IMR-90 (cell line): ENCODE measurements around the gene TMEM209. TPM values are rescaled to one million over a fixed set of nuclear protein-coding genes. Genes with fewer than 3 reads are reported as not detected.

Source experiments
- ATAC-seq: fragments of 200-7000 bp; cut with Tn5 transposase; 2 replicates; pipeline ENCODE4 v1.9.1; 2020; ENCODE audit warnings: low read depth, mild to moderate bottlenecking, moderate library complexity
- BruUV-seq: library from RNA; stranded (reverse); fragments of 400-500 nt; replicated peaks from 2 replicates; lab custom pipeline; 2021; lab: Mats Ljungman, UMichigan
- CTCF ChIA-PET: fragments of 300-600 bp; formaldehyde crosslinking; extraction: SDS; loops from one replicate; lab custom pipeline; 2021; ENCODE audit warnings: antibody characterized with exemption; lab: Yijun Ruan, JAX
- POLR2A ChIA-PET: fragments of 300-600 bp; sonication (Branson Sonifier 250); formaldehyde crosslinking; loops from one replicate; lab custom pipeline; 2022; ENCODE audit warnings: antibody characterized with exemption; ENCODE audit not compliant: unreplicated experiment; lab: Charles Lee
- DNase-seq: peaks from one replicate; pipeline ENCODE4 v3.0.0; 2013
- H2AFZ ChIP-seq: replicated peaks from 2 replicates; pipeline ENCODE3; 2013; ENCODE audit warnings: low read length, mild to moderate bottlenecking; ENCODE audit not compliant: poor library complexity
- H2AK5ac ChIP-seq: 2 replicates; pipeline ENCODE4 v1.6.1; 2013; ENCODE audit warnings: low read depth, low read length, inconsistent platforms
- H2AK9ac ChIP-seq: replicated peaks from 2 replicates; pipeline ENCODE3; 2013; ENCODE audit warnings: mild to moderate bottlenecking, low read depth, low read length, moderate library complexity; ENCODE audit not compliant: poor library complexity
- H2BK120ac ChIP-seq: 2 replicates; pipeline ENCODE4 v1.6.1; 2013; ENCODE audit warnings: low read depth, low read length, inconsistent platforms
- H2BK15ac ChIP-seq: 3 replicates; pipeline ENCODE4 v1.6.1; 2013; ENCODE audit warnings: low read depth, low read length, inconsistent platforms
- H2BK20ac ChIP-seq: 2 replicates; pipeline ENCODE4 v1.6.1; 2013; ENCODE audit warnings: low read depth, mild to moderate bottlenecking, inconsistent platforms, low read length, moderate library complexity
- H2BK5ac ChIP-seq: 2 replicates; pipeline ENCODE4 v1.6.1; 2013; ENCODE audit warnings: mild to moderate bottlenecking, low read depth, low read length, inconsistent platforms; ENCODE audit not compliant: poor library complexity, severe bottlenecking
- H3K14ac ChIP-seq: replicated peaks from 2 replicates; pipeline ENCODE4 v1.6.1; 2013; ENCODE audit warnings: low read depth, low read length, inconsistent platforms
- H3K18ac ChIP-seq: 2 replicates; pipeline ENCODE4 v1.6.1; 2013; ENCODE audit warnings: low read depth, low read length, control low read depth
- H3K23ac ChIP-seq: 2 replicates; pipeline ENCODE4 v1.6.1; 2013; ENCODE audit warnings: low read depth, low read length, inconsistent platforms
- H3K27ac ChIP-seq: 2 replicates; pipeline ENCODE4 v1.5.1; 2013; ENCODE audit warnings: mild to moderate bottlenecking, control low read depth, low read length; ENCODE audit not compliant: insufficient read depth
- H3K27me3 ChIP-seq: 2 replicates; pipeline ENCODE4 v1.6.1; 2013; ENCODE audit warnings: low read length; ENCODE audit not compliant: control insufficient read depth, insufficient read depth
- H3K36me3 ChIP-seq: 2 replicates; pipeline ENCODE4 v1.6.1; 2013; ENCODE audit warnings: low read length, mixed read lengths; ENCODE audit not compliant: control insufficient read depth, insufficient read depth
- H3K4ac ChIP-seq: 2 replicates; pipeline ENCODE4 v1.6.1; 2013; ENCODE audit warnings: low read depth, low read length, inconsistent platforms
- H3K4me1 ChIP-seq: 2 replicates; pipeline ENCODE4 v1.6.1; 2013; ENCODE audit warnings: low read length, mixed read lengths; ENCODE audit not compliant: control insufficient read depth, insufficient read depth
- H3K4me2 ChIP-seq: 2 replicates; pipeline ENCODE4 v1.6.1; 2013; ENCODE audit warnings: low read depth, mild to moderate bottlenecking, control low read depth, low read length, moderate library complexity
- H3K4me3 ChIP-seq: 2 replicates; pipeline ENCODE4 v1.5.1; 2013; ENCODE audit warnings: low read depth, mild to moderate bottlenecking, control low read depth, low read length, moderate library complexity; ENCODE audit not compliant: insufficient read depth
- H3K56ac ChIP-seq: 2 replicates; pipeline ENCODE4 v1.6.1; 2013; ENCODE audit warnings: low read length, inconsistent platforms; ENCODE audit not compliant: insufficient read depth; ENCODE audit errors: extremely low read depth
- H3K79me1 ChIP-seq, 2 experiments: 2 replicates each; pipeline ENCODE4 v1.6.1; 2013; ENCODE audit warnings: low read length in 2 of 2, inconsistent platforms in 1 of 2, low read depth in 1 of 2
- H3K9ac ChIP-seq: 2 replicates; pipeline ENCODE4 v1.6.1; 2013; ENCODE audit warnings: low read depth, low read length, control low read depth
- H3K9me1 ChIP-seq: 2 replicates; pipeline ENCODE4 v1.6.1; 2013; ENCODE audit warnings: low read length, inconsistent platforms; ENCODE audit not compliant: insufficient read depth
- H3K9me3 ChIP-seq: 2 replicates; pipeline ENCODE4 v1.6.1; 2013; ENCODE audit warnings: low read length; ENCODE audit not compliant: control insufficient read depth, insufficient read depth
- H4K20me1 ChIP-seq: 2 replicates; pipeline ENCODE4 v1.6.1; 2013; ENCODE audit warnings: low read length, inconsistent platforms; ENCODE audit not compliant: insufficient read depth
- H4K5ac ChIP-seq: 2 replicates; pipeline ENCODE4 v1.6.1; 2013; ENCODE audit warnings: mild to moderate bottlenecking, low read depth, low read length, control low read depth
- H4K8ac ChIP-seq, 2 experiments: 2 replicates each; pipeline ENCODE4 v1.6.1; 2013; ENCODE audit warnings: low read depth in 2 of 2, low read length in 2 of 2, control low read depth in 1 of 2, inconsistent platforms in 1 of 2
- H4K91ac ChIP-seq: 2 replicates; pipeline ENCODE4 v1.6.1; 2013; ENCODE audit warnings: low read depth, low read length, inconsistent platforms; ENCODE audit not compliant: insufficient read depth
- CEBPB ChIP-seq: IDR thresholded peaks from 2 replicates; pipeline ENCODE4 v1.6.1; 2012; ENCODE audit warnings: low read depth, low read length, improper control_type of control experiment
- CHD1 ChIP-seq: IDR thresholded peaks from 2 replicates; pipeline ENCODE4 v1.6.1; 2012; ENCODE audit warnings: low read depth, low read length, improper control_type of control experiment
- FOS ChIP-seq: fragments of 150-350 bp; IDR thresholded peaks from 2 replicates; pipeline ENCODE4 v1.6.1; 2016; ENCODE audit warnings: low read depth, low read length
- NFE2L2 ChIP-seq: fragments of 150-350 bp; IDR thresholded peaks from 2 replicates; pipeline ENCODE4 v1.6.1; 2016; ENCODE audit warnings: low read depth, mild to moderate bottlenecking, low read length
- RAD21 ChIP-seq: IDR thresholded peaks from 2 replicates; pipeline ENCODE4 v1.6.1; 2012; ENCODE audit warnings: low read length, improper control_type of control experiment
- RFX5 ChIP-seq: IDR thresholded peaks from 2 replicates; pipeline ENCODE4 v1.8.0; 2012; ENCODE audit warnings: low read depth, mild to moderate bottlenecking, low read length, moderate library complexity
- SMC3 ChIP-seq: fragments of 150-350 bp; IDR thresholded peaks from 2 replicates; pipeline ENCODE4 v1.6.1; 2016; ENCODE audit warnings: low read depth, mild to moderate bottlenecking, antibody characterized with exemption, low read length, moderate library complexity
- WGBS, 2 experiments: methylation state at CpG; one replicate each; pipeline versions ENCODE4 v1.1.5 to v1.1.7; 2013; ENCODE audit warnings: missing lambda C conversion rate in 2 of 2; ENCODE audit not compliant: insufficient read length in 1 of 2; ENCODE audit errors: extremely low coverage in 2 of 2; 5-methylcytosine and 5-hydroxymethylcytosine counted together
- dilution Hi-C: fragments of 300-500 bp; cut with HindIII; formaldehyde crosslinking; loops from one replicate; pipeline ENCODE4 v1.14.3; 2018; ENCODE audit warnings: low sequenced_read_pairs; ENCODE audit not compliant: unreplicated experiment
- in situ Hi-C: fragments of 300-500 bp; cut with MboI; formaldehyde crosslinking; loops from 3 replicates; pipeline ENCODE4 v1.14.3; 2019; ENCODE audit warnings: low sequenced_read_pairs, inconsistent platforms, mixed read lengths
- intact Hi-C: fragments of 100-400 bp; cut with micrococcal nuclease; formaldehyde crosslinking; loops from 2 replicates; pipeline ENCODE4 v1.10.0; 2022
- polyA plus RNA-seq, 3 experiments: library from polyadenylated mRNA; depleted of rRNA; stranded (reverse); fragments of >200 nt; gene quantifications; 2 replicates each; pipeline ENCODE4 v1.2.3, GENCODE V29; 2012; ENCODE audit warnings: low replicate concordance in 1 of 3
- total RNA-seq: library from RNA; depleted of rRNA; stranded (reverse); fragments of >200 nt; gene quantifications from 2 replicates; pipeline ENCODE4 v1.2.3, GENCODE V29; 2012
- TF ChIP-seq, protein P1 (sequence below): conservative IDR thresholded peaks from 2 replicates; pipeline ENCODE4 v1.5.1; 2012; ENCODE audit warnings: mild to moderate bottlenecking, low read depth, low read length, improper control_type of control experiment
- TF ChIP-seq, protein P2 (sequence below): fragments of 150-350 bp; IDR thresholded peaks from 2 replicates; pipeline ENCODE4 v1.6.1; 2017; ENCODE audit warnings: mild to moderate bottlenecking, antibody characterized with exemption, low read length, low read depth
- TF ChIP-seq, protein P3 (sequence below): fragments of 150-350 bp; IDR thresholded peaks from 2 replicates; pipeline ENCODE4 v1.6.1; 2016; ENCODE audit warnings: low read depth, mild to moderate bottlenecking, low read length, moderate library complexity, borderline replicate concordance

The TMEM209 gene
- total and polyA plus RNA-seq, 2 of the 4 experiments (the other 2 are of a cell fraction): 8.0 to 11.3 TPM

- Histone ChIP-seq H3K14ac (no peak overlapping the region), H3K23ac (0 out of 2 replicates have a peak overlapping the region, but pooled peaks have one; percentile 29), H4K20me1 (no peaks in the 10 kb centered on the region), H2BK120ac (no peak overlapping the region), H3K56ac (no peak overlapping the region), H3K79me1 (no peaks in the 10 kb centered on the region), H3K27me3 (no peaks in the 10 kb centered on the region), H3K4me3 (no peak overlapping the region), H2AK9ac (no peak overlapping the region), H2AK5ac (0 out of 2 replicates have a peak overlapping the region, but pooled peaks have one; percentile 42), H3K9me3 (no peaks in the 10 kb centered on the region), H4K91ac (no peak overlapping the region), H2AFZ (peak overlapping the region; percentile 70), H3K4me1 (no peaks in the 10 kb centered on the region), H4K5ac (no peak overlapping the region), H3K27ac (no peak overlapping the region), H4K8ac (0 out of 4 replicates have a peak overlapping the region, but pooled peaks of 1 of the 2 experiments have one; percentile 21), H3K36me3 (no peaks in the 10 kb centered on the region), H2BK15ac (no peak overlapping the region), H3K4ac (no peak overlapping the region), H3K9ac (no peak overlapping the region), H3K18ac (no peak overlapping the region), H3K9me1 (peaks cover 4% of the 10 kb centered on the region; the same call in 1 of the 2 replicates), H2BK5ac (no peak overlapping the region), H3K4me2 (no peak overlapping the region), H2BK20ac (peak overlapping the region; percentile 69; the same call in 1 of the 2 replicates)
- intact Hi-C loops (loop anchor here (1.0 to 10.0 kb wide), 6 partner anchors 170 to 516 kb away; partner anchors contain the start of genes CEP41 and MEST), in situ Hi-C loops (no loop called here), dilution Hi-C loops (no loop called here)
- DNase-seq (peak; percentile 82), ATAC-seq (peak; percentile 92)
- ChIA-PET POLR2A (interaction anchor here (0.6 kb wide), 1 partner anchor 34 kb away, joined by 3 read pairs; no protein-coding TSS in a partner anchor), CTCF (interaction anchor here (0.6 to 1.4 kb wide), 4 partner anchors 12 to 447 kb away, joined by 3 to 5 read pairs (median 4); no protein-coding TSS in a partner anchor)
- peak; percentile 80 for TF ChIP-seq RAD21
- no peak for TF ChIP-seq CHD1
- no peak for TF ChIP-seq RFX5
- TF ChIP-seq, protein P1, sequence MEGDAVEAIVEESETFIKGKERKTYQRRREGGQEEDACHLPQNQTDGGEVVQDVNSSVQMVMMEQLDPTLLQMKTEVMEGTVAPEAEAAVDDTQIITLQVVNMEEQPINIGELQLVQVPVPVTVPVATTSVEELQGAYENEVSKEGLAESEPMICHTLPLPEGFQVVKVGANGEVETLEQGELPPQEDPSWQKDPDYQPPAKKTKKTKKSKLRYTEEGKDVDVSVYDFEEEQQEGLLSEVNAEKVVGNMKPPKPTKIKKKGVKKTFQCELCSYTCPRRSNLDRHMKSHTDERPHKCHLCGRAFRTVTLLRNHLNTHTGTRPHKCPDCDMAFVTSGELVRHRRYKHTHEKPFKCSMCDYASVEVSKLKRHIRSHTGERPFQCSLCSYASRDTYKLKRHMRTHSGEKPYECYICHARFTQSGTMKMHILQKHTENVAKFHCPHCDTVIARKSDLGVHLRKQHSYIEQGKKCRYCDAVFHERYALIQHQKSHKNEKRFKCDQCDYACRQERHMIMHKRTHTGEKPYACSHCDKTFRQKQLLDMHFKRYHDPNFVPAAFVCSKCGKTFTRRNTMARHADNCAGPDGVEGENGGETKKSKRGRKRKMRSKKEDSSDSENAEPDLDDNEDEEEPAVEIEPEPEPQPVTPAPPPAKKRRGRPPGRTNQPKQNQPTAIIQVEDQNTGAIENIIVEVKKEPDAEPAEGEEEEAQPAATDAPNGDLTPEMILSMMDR: peak; percentile 64
- TF ChIP-seq NFE2L2: no peak
- peak; percentile 75 for TF ChIP-seq SMC3
- TF ChIP-seq FOS: no peak
- TF ChIP-seq CEBPB: no peak
- TF ChIP-seq, protein P2, sequence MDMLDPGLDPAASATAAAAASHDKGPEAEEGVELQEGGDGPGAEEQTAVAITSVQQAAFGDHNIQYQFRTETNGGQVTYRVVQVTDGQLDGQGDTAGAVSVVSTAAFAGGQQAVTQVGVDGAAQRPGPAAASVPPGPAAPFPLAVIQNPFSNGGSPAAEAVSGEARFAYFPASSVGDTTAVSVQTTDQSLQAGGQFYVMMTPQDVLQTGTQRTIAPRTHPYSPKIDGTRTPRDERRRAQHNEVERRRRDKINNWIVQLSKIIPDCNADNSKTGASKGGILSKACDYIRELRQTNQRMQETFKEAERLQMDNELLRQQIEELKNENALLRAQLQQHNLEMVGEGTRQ: no peak
- TF ChIP-seq, protein P3, sequence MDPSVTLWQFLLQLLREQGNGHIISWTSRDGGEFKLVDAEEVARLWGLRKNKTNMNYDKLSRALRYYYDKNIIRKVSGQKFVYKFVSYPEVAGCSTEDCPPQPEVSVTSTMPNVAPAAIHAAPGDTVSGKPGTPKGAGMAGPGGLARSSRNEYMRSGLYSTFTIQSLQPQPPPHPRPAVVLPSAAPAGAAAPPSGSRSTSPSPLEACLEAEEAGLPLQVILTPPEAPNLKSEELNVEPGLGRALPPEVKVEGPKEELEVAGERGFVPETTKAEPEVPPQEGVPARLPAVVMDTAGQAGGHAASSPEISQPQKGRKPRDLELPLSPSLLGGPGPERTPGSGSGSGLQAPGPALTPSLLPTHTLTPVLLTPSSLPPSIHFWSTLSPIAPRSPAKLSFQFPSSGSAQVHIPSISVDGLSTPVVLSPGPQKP: no peak
- WGBS, 2 experiments: no CpG with 5 or more reads among the region's 5 CpGs
- BruUV-seq: no TSS peak
These were observed 37.2 kb upstream of the TMEM209 start for GRCh38 chr7:130242198-130243014.
